GM21360 (cell line): ENCODE results near the gene EVA1A.

Experiments used
- ATAC-seq: cut with Tn5 transposase; IDR thresholded peaks from one replicate; pipeline ENCODE4 v1.9.1; 2021; ENCODE audit warnings: mild to moderate bottlenecking, moderate library complexity; ENCODE audit not compliant: unreplicated experiment

Gene EVA1A

GRCh38 chr2:75458201-75458600, 102.5 kb downstream of the EVA1A start:
- no peak for ATAC-seq

DNA sequence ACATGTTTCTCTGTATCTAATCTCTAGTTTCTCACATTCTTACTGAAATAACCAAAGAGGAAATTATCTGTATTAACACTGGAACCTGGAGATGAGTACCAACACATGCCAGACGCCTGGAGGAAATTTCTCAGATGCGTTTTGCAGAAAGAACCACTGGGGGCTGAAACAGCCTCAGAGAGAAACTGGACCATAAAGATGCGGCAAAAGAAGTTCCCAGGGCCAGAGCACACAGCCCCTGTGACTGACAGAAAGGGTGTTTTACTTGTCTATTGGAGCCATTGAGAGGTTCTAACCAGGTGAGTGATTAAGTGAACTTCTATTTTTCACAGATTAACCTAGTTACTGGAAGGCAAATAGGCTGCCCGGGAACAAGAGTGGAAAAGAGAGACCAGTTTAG, 103.9 kb downstream of the EVA1A start:
- no peak for ATAC-seq

- ATAC-seq, result no peak
Observed at GRCh38 chr2:75456111-75456510, 104.6 kb downstream of the EVA1A start.

- ATAC-seq, result no peak
Observed at GRCh38 chr2:75454241-75454620, 106.5 kb downstream of the EVA1A start.

DNA sequence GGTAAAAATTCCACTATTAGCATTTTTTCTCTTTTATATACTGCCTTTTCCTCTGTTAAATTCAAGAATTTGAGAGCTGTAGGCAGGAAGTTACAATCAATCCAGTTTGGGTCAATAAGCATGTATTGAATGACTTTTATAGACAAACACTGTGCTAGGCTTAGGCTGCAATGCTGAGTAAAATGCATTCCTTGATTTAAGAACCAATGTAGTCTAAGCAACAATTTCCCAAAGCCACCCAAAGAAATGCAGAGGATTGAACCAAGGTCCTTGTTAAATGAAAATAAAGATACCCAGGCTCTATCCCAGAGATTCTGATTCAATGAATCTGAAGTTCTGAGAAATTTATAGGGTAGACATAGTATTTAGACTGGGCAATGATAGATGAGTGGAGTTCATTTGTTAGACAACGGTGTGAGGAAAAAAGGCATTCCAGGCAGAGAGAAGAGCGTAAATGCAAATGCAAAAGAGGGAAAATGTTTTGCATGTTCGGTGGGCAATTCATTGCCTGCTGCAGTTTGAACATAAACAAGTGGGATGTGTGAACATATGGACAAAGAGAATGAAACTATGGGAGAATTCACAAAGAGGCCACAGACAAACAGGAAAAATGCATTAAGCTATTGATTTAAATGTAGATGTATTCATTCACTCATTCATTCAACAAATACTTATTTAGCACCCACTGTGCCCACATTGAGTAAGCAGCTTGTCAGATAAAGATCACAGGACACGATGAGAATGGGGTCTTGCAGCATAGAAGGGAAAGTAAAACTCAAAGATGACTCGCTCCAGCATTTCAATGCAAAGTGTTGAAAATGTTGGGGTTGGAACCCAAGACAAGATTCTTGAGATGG, 107.1 kb downstream of the EVA1A start:
- ATAC-seq, result no peak

DNA sequence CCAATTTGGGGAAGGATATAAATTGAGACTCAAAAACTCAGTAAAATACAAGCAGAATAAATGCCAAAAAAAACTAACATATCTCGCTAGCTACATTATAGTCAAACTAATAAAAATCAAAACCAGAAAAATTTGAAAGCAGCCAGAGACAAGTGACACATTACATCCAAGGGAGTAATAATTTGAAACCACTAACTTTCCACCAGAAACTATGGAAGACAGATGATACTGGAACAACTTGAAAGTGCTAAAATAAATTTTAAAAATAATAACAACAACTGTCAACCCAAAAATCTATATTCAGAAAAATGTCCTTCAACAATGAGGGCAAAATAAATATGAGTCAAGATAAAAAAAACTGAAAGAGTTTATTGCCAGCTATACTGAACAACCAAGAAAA, 110.7 kb downstream of the EVA1A start:
- ATAC-seq, result no peak

GRCh38 chr2:75447176-75447575, 113.6 kb downstream of the EVA1A start:
- no peak for ATAC-seq
